ENCODE data around the gene SLC26A5.
"Not testable (repeated sequence)": the region's sequence is repeated elsewhere in the genome, so short reads cannot be mapped to it uniquely, and the experiment has no call there.

Gene SLC26A5

DNA sequence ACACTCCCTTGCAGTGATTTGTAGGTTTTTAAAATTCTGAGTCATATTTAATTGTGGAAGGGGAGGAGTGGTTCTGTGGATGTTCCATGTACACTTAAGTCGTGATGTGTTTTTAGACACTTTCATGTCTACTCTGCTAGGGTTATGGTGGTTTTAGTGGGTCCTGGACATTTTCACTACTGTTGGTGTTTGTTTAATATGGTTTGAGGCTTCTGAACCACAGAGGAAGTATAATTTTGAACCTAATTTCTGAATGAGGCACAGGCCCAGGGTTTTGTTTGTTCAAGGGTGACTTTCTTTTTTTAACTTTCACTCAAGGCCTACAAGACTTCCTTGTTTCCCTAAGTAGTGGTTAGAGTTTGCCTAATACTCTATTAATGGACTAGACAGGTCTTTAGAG, 13.3 kb downstream of the SLC26A5 start:
- H3K9me3 Mint-ChIP-seq = no peaks in the 10 kb centered on the region
- peaks cover 7% of the 10 kb centered on the region for H3K27me3 Mint-ChIP-seq
- H3K27ac Mint-ChIP-seq = no peak overlapping the region
- intact Hi-C loops (cut with micrococcal nuclease) = no loop called here
- peaks cover 7% of the 10 kb centered on the region for H3K4me1 Mint-ChIP-seq (ENCODE audit: low read depth)
- no peak overlapping the region for H3K4me3 Mint-ChIP-seq
- H3K36me3 Mint-ChIP-seq (ENCODE audit: low read depth) = no peaks in the 10 kb centered on the region

DNA sequence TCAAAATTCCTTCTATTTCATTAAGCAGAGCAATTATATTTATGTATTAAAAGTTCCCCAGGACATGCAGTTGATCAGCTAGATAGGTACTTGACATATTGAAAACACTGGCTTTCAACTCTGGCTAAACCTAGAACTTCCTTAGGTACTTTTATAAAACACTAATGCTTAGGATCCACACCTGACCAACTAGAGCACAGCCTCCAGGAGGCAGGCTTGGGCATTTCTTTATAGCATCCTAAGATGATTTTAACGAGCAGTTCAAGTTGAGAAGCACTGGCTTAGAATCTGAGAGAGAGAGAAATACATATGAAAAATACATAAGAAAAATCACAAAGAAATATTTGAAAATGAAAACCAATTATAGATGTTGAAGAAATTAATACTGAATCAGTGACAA, 20.8 kb downstream of the SLC26A5 start:
- Mint-ChIP-seq H3K4me1 (ENCODE audit: low read depth) (no peaks in the 10 kb centered on the region), H3K27me3 (no peaks in the 10 kb centered on the region), H3K9me3 (no peaks in the 10 kb centered on the region), H3K4me3 (no peak overlapping the region), H3K36me3 (ENCODE audit: low read depth) (no peaks in the 10 kb centered on the region), H3K27ac (no peak overlapping the region)
- intact Hi-C loops (cut with micrococcal nuclease) = no loop called here

DNA sequence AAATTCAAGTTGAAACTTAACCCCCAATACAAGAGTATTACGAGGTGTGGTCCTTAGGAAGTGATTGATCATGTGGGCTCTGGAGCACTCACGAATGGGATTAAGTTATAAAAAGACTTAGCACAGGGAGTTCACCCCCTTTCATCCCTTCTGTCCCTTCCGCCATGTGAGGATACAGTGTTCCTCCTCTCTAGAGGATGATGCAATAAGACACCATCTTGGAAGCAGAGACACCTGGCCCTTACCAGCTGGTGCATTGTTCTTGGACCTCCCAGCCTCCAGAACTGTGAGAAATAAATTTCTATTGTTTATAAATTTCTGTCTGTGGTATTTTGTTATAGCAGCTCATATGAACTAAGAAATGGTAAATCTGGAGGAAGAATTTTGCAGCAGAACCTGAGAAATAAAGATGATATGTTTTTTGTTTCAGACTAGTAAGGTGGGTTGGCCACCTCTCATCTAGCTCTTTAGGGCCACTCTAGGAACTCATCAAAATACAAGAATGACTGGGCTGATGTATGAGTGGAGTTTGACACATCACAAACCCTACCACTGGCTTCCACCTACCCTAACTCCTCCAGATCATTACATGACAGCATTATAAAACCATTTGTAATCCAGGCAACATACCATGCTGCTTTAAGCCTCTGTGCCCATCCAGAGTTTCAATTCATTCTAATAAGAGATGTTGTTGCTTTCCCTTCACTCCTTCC, 22.4 kb downstream of the SLC26A5 start:
- H3K9me3 Mint-ChIP-seq = no peaks in the 10 kb centered on the region
- H3K4me1 Mint-ChIP-seq (ENCODE audit: low read depth) = no peaks in the 10 kb centered on the region
- H3K4me3 Mint-ChIP-seq = no peak overlapping the region
- intact Hi-C loops (cut with micrococcal nuclease) = no loop called here
- H3K27ac Mint-ChIP-seq = no peak overlapping the region
- no peaks in the 10 kb centered on the region for H3K36me3 Mint-ChIP-seq (ENCODE audit: low read depth)
- H3K27me3 Mint-ChIP-seq = no peaks in the 10 kb centered on the region

DNA sequence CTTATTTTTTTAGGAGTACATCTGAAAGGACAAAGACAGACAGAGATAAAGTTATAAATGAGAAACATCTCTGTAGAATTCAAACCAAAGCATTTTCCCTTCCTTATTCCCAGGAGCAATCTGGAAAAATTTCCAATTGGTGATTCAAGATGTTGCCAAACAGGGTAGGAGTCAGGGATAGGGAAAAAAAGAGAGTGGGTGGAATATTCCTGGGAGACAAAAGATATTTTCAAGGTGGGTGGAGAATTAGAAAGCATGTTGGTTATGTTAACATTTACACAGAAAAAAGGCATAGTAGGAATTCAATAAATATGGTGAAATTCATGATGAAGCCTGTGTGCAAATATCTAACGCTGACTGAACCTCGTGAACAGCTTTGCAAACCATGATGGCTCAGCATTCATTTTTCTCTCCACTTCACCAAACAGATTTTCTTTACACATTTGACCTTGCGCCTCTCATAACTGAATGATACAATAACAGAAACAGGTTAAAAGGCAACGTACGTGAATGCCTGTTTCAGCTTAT, 25.1 kb downstream of the SLC26A5 start:
- no peaks in the 10 kb centered on the region for H3K36me3 Mint-ChIP-seq (ENCODE audit: low read depth)
- no peak overlapping the region for H3K27ac Mint-ChIP-seq
- H3K9me3 Mint-ChIP-seq = no peaks in the 10 kb centered on the region
- H3K4me3 Mint-ChIP-seq = no peak overlapping the region
- intact Hi-C loops (cut with micrococcal nuclease) = no loop called here
- H3K4me1 Mint-ChIP-seq (ENCODE audit: low read depth) = peaks cover 6% of the 10 kb centered on the region
- no peaks in the 10 kb centered on the region for H3K27me3 Mint-ChIP-seq

DNA sequence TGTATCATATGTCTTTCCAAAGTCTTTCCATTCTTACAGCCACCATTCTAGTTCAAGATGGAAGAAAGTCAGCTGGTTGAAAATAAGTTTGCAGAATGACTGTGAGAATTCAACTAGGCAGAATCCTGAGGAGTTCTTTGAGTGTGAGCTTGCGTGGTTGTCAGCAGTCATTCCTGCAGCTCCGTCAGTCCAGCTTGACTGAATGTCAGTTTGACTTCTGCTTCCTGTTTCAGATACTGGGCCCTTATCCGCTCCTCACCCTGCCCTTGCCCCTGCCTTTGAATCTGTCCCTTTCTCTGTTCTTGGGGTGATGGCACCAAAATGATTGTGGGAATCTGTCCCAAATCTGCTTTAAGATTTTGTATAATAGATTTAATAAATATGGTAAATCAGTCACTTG, 27.8 kb downstream of the SLC26A5 start:
- intact Hi-C loops (cut with micrococcal nuclease) = no loop called here
- H3K27ac Mint-ChIP-seq = no peak overlapping the region
- no peak overlapping the region for H3K4me3 Mint-ChIP-seq
- H3K4me1 Mint-ChIP-seq (ENCODE audit: low read depth) = peaks cover 6% of the 10 kb centered on the region
- no peaks in the 10 kb centered on the region for H3K9me3 Mint-ChIP-seq
- H3K27me3 Mint-ChIP-seq = no peaks in the 10 kb centered on the region
- no peaks in the 10 kb centered on the region for H3K36me3 Mint-ChIP-seq (ENCODE audit: low read depth)

DNA sequence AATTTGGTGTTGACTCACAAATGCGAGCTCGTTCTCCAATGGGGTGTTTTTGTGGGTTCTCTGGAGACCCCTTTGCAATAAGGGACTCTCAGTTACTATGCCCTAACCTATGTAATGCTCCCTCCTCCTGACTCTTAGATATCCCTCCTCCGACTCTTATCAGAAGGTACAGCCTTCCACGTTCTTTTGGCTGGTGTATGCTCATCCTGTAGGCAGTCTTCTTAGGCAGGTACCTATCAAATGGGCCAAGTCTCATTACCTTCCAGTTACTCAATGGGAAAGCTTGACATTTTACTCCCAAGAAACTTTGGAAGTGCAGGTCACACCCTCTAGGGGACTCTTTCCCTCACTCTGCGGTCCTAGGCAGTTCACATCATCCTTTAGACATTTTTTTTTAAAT, 32.6 kb downstream of the SLC26A5 start:
- no peaks in the 10 kb centered on the region for H3K9me3 Mint-ChIP-seq
- intact Hi-C loops (cut with micrococcal nuclease) = no loop called here
- no peak overlapping the region for H3K4me3 Mint-ChIP-seq
- H3K27me3 Mint-ChIP-seq = no peaks in the 10 kb centered on the region
- no peak overlapping the region for H3K27ac Mint-ChIP-seq
- H3K4me1 Mint-ChIP-seq (ENCODE audit: low read depth) = peaks cover 6% of the 10 kb centered on the region
- H3K36me3 Mint-ChIP-seq (ENCODE audit: low read depth) = no peaks in the 10 kb centered on the region

DNA sequence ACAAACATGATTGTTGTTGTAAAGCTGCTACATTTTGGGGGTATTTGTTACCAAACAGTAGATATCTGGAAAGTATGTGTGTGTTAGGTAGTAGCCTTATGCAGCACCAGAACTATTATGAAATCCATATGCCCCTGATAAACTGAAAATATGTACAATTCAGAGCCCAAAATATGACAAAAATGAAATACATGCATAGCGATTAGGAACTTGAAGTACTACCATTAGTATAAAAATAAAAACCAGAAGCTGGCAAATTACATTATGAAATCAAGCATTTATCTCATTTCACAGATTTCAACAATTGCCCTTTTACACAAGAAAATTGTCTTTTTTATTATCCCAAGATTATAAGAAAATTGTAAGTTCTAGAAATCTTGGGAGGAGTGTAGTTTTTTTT, 33.9 kb downstream of the SLC26A5 start:
- H3K9me3 Mint-ChIP-seq = no peaks in the 10 kb centered on the region
- no peaks in the 10 kb centered on the region for H3K27me3 Mint-ChIP-seq
- no peaks in the 10 kb centered on the region for H3K36me3 Mint-ChIP-seq (ENCODE audit: low read depth)
- H3K4me1 Mint-ChIP-seq (ENCODE audit: low read depth) = no peaks in the 10 kb centered on the region
- no peak overlapping the region for H3K27ac Mint-ChIP-seq
- H3K4me3 Mint-ChIP-seq = no peak overlapping the region
- intact Hi-C loops (cut with micrococcal nuclease) = no loop called here

DNA sequence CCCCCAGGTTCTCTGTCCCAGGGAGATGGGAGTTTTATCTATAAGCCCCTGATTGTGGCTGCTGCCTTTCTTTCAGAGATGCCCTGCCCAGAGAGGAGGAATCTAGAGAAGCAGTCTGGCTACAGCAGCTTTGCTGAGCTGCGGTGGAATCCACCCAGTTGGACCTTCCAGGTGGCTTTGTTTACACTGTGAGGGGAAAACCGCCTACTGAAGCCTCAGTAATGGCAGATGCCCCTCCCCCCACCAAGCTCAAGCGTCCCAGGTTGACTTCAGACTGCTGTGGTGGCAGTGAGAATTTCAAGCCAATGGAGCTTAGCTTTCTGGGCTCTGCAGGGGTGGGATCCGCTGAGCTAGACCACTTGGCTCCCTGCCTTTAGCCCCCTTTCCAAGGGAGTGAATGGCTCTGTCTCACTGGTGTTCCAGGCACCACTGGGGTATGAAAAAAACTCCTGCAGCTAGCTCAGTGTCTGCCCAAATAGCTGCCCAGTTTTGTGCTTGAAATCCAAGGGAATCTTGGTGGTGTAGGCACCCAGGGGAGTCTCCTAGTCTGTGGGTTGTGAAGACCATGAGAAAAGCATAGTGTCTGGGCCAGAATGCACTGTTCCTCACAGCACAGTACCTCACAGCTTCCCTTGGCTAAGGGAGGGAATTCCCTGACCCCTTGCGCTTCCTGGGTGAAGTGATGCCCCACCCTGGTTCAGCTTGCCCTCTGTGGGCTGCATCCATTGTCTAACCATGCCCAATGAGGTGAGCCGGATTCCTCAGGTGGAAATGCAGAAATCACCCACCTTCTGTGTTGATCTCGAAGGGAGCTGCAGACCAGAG, 40.0 kb downstream of the SLC26A5 start:
- H3K4me1 Mint-ChIP-seq (ENCODE audit: low read depth); intact Hi-C loops (cut with micrococcal nuclease); H3K4me3 Mint-ChIP-seq; H3K9me3 Mint-ChIP-seq; H3K27ac Mint-ChIP-seq; H3K36me3 Mint-ChIP-seq (ENCODE audit: low read depth): not testable (repeated sequence)
- H3K27me3 Mint-ChIP-seq = peaks cover 11% of the 10 kb centered on the region

DNA sequence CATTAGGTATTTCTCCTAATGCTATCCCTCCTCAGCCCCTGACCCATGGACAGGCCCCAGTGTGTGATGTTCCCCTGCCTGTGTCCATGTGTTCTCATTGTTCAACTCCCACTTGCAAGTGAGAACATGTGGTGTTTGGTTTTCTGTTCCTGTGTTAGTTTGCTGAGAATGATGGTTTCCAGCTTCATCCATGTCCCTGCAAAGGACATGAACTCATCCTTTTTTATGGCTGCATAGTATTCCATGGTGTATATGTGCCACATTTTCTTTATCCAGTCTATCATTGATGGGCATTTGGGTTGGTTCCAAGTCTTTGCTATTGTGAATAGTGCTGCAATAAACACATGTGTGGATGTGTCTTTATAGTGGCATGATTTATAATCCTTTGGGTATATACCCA, 46.3 kb downstream of the SLC26A5 start:
- intact Hi-C loops (cut with micrococcal nuclease); H3K4me1 Mint-ChIP-seq (ENCODE audit: low read depth); H3K36me3 Mint-ChIP-seq (ENCODE audit: low read depth); H3K4me3 Mint-ChIP-seq; H3K27ac Mint-ChIP-seq; H3K27me3 Mint-ChIP-seq; H3K9me3 Mint-ChIP-seq: not testable (repeated sequence)

DNA sequence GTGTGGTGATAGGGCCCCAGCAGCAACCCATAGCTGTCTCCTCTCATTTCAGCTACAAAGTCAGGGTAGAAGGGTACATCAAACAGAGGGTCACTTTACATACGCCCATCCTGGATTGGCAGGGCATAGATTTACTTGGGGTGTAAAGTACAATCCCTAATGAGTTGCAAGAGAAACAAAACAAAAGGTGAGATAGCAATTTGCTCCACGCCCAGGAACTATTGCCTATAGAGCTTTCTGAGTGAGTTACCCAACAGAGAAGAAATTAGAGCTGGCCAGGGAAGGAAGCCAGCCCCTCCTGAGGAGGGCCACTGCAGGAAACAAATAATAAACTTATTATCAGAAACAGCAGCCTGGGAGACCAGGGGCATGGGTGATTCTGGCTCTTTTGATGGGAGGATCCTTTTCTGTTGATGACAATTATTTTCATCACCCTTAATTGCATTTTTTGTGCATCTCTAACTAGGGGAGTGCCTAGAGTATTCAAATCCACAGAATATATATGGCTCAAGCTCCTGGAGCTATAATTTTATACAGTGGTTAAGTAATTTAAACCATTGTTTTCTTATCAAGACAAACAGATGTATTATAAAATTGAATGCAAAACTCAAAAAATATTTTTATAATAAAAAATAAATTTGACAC, 47.4 kb downstream of the SLC26A5 start:
- intact Hi-C loops (cut with micrococcal nuclease) = no loop called here
- no peak overlapping the region for H3K27ac Mint-ChIP-seq
- peaks cover 7% of the 10 kb centered on the region for H3K27me3 Mint-ChIP-seq
- peaks cover 6% of the 10 kb centered on the region for H3K4me1 Mint-ChIP-seq (ENCODE audit: low read depth)
- no peaks in the 10 kb centered on the region for H3K36me3 Mint-ChIP-seq (ENCODE audit: low read depth)
- no peak overlapping the region for H3K4me3 Mint-ChIP-seq
- no peaks in the 10 kb centered on the region for H3K9me3 Mint-ChIP-seq

DNA sequence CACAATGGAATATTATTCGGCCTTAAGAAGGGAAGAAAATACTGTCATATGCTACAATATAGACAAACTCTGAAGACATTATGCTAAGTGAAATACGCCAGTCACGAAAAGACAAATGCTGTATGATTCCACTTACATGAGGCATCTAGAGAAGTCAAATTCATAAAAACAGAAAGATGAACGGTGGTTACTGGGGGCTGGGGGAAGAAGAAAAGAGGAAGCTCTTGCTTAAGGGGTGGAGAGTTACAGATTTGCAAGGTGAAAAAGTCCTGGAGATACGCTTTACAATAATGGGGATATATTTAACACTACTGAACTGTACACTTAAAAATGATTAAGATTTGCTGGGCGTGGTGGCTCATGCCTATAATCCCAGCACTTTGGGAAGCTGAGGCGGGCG, 49.5 kb downstream of the SLC26A5 start:
- Mint-ChIP-seq H3K9me3 (no peaks in the 10 kb centered on the region), H3K27me3 (no peaks in the 10 kb centered on the region), H3K4me1 (ENCODE audit: low read depth) (peaks cover 6% of the 10 kb centered on the region), H3K36me3 (ENCODE audit: low read depth) (no peaks in the 10 kb centered on the region), H3K4me3 (no peak overlapping the region), H3K27ac (no peak overlapping the region)
- intact Hi-C loops (cut with micrococcal nuclease) = no loop called here

DNA sequence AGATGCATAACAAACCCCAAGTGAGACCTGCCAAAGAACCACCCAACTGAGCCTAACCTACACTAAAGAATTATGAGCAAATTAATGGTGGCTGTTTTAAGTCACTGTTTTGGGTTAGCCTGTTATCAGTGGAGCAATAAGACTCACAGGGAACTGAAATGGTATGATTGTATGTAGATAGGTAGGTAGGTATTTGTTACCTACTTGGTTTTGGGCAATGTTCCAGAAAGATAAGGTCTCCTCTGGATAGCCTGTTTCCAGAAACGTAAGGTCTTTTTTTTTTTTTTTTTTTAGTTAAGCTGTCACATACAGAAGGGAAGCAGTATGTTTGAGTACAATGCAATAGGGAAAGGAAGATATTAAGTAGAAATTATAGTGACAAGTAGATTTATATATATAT, 50.9 kb downstream of the SLC26A5 start:
- Mint-ChIP-seq H3K27ac (no peak overlapping the region), H3K4me1 (ENCODE audit: low read depth) (peaks cover 6% of the 10 kb centered on the region), H3K4me3 (no peak overlapping the region), H3K27me3 (no peaks in the 10 kb centered on the region), H3K36me3 (ENCODE audit: low read depth) (no peaks in the 10 kb centered on the region), H3K9me3 (no peaks in the 10 kb centered on the region)
- intact Hi-C loops (cut with micrococcal nuclease) = no loop called here

DNA sequence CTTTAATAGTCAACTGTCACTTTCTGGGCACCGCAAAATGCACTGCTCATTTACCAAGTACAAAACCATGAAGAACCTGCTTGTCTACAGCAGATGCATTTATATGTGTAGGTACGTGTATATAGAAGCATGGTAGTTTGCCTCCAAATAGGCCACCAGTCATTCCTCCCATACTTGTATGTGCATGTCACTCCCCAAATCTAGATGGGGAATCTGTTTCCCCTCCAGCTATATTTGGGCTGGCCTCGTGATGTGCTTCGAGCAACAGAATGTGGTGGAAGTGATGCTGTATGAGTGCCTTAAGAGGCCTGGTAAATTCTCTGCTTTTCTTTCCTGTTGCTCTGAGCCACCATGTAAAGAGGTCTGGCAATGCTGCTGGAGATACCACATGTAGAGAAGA, 51.4 kb downstream of the SLC26A5 start:
- H3K4me1 Mint-ChIP-seq (ENCODE audit: low read depth) = peaks cover 6% of the 10 kb centered on the region
- H3K4me3 Mint-ChIP-seq = no peak overlapping the region
- peaks cover under 1% of the 10 kb centered on the region for H3K27me3 Mint-ChIP-seq
- H3K27ac Mint-ChIP-seq = no peak overlapping the region
- no peaks in the 10 kb centered on the region for H3K36me3 Mint-ChIP-seq (ENCODE audit: low read depth)
- intact Hi-C loops (cut with micrococcal nuclease) = no loop called here
- H3K9me3 Mint-ChIP-seq = no peaks in the 10 kb centered on the region

DNA sequence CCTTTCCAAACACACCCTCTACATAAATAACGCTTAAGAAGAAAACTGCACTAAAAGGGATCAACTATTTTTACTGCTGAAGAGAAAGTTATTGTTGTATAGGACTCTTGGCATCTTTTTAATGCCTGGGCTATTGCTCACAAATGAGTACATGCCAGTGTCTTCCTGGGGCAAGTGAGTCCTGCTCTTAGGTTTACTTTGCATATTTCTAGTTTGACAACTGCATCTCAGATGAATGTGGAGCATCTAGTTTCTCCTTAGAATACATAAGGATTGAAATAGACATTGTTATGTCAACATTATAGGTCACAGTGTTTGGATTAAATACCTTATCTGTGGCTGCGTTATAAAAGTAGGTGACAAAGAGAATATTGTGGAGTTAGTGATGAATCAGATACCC, 54.0 kb downstream of the SLC26A5 start:
- intact Hi-C loops (cut with micrococcal nuclease) = no loop called here
- Mint-ChIP-seq H3K27me3 (peaks cover 3% of the 10 kb centered on the region), H3K36me3 (ENCODE audit: low read depth) (no peaks in the 10 kb centered on the region), H3K4me1 (ENCODE audit: low read depth) (peaks cover 6% of the 10 kb centered on the region), H3K4me3 (no peak overlapping the region), H3K9me3 (no peaks in the 10 kb centered on the region), H3K27ac (no peak overlapping the region)

All from dendritic cell treated with granulocyte-macrophage colony-stimulating factor and Interleukin-4, amounts not matched to agents 40 ng/mL and 50 ng/mL, for 4 days (primary cell).